B cell (primary cell): Measurements from ENCODE around the gene RPL14. TPM values are rescaled to one million over a fixed set of nuclear protein-coding genes. Genes with fewer than 3 reads are reported as not detected.

Source experiments
- ATAC-seq: fragments of 200-7000 bp; cut with Tn5 transposase; one replicate; pipeline ENCODE4 v1.10.0; 2021; ENCODE audit warnings: low read depth, mild to moderate bottlenecking, moderate number of reproducible peaks, moderate library complexity
- CTCF ChIA-PET: fragments of 350-600 bp; sonication (Branson Sonifier 250); formaldehyde crosslinking; loops from one replicate; lab custom pipeline; 2021; ENCODE audit warnings: antibody characterized with exemption, inconsistent platforms; lab: Charles Lee
- POLR2A ChIA-PET: fragments of 350-600 bp; sonication (Branson Sonifier 250); formaldehyde crosslinking; loops from one replicate; lab custom pipeline; 2021; ENCODE audit warnings: antibody characterized with exemption; lab: Charles Lee
- DNase-seq: peaks from one replicate; pipeline ENCODE4 v3.0.0; 2013
- H2AFZ ChIP-seq: 2 replicates; pipeline ENCODE4 v1.6.1; 2012; ENCODE audit warnings: mild to moderate bottlenecking, low read depth, low read length; ENCODE audit not compliant: insufficient read depth, poor library complexity, severe bottlenecking
- H3K27ac ChIP-seq, 2 donors: 1 replicate in 1 of 2; 2 replicates in 1 of 2; pipeline ENCODE4 v1.5.1; 2012 to 2013; ENCODE audit warnings: low read length in 2 of 2, mild to moderate bottlenecking in 2 of 2, moderate library complexity in 1 of 2
- H3K27me3 ChIP-seq, 4 experiments: fragments of 200-600 bp in 1 of 4; sonication (generic) in 1 of 4; replicated peaks in 1 of 4; 1 replicate in 2 of 4; 2 replicates in 2 of 4; pipeline versions ENCODE4 v1.6.1 to v1.7.0; 2013 to 2016; ENCODE audit warnings: low read length in 3 of 4, mild to moderate bottlenecking in 2 of 4, mixed read lengths in 1 of 4, moderate library complexity in 1 of 4; ENCODE audit not compliant: insufficient read depth in 4 of 4, control insufficient read depth in 3 of 4; ENCODE audit errors: control extremely low read depth in 1 of 4
- H3K36me3 ChIP-seq, 2 experiments: replicated peaks in 1 of 2; 1 replicate in 1 of 2; 2 replicates in 1 of 2; pipeline versions ENCODE4 v1.6.1 to v1.7.1; 2013; ENCODE audit warnings: low read length in 1 of 2; ENCODE audit not compliant: insufficient read depth in 2 of 2, control insufficient read depth in 1 of 2; ENCODE audit errors: control extremely low read depth in 1 of 2, extremely low read depth in 1 of 2
- H3K4me1 ChIP-seq, 2 donors: fragments of 200-600 bp in 1 of 2; sonication (generic) in 1 of 2; 1 replicate in 1 of 2; 2 replicates in 1 of 2; pipeline versions ENCODE4 v1.5.1 to v1.6.1; 2013 to 2017; ENCODE audit warnings: low read length in 2 of 2; ENCODE audit not compliant: control insufficient read depth in 2 of 2, insufficient read depth in 2 of 2
- H3K4me2 ChIP-seq: replicated peaks from 2 replicates; pipeline ENCODE3; 2012; ENCODE audit warnings: mild to moderate bottlenecking, low read depth, low read length; ENCODE audit not compliant: poor library complexity, severe bottlenecking
- H3K4me3 ChIP-seq, 5 experiments: fragments of 200-600 bp in 1 of 5; sonication (generic) in 1 of 5; 1 replicate in 3 of 5; 2 replicates in 2 of 5; pipeline versions ENCODE4 v1.5.1 to v1.7.0; 2011 to 2016; ENCODE audit warnings: low read length in 4 of 5, mild to moderate bottlenecking in 4 of 5, low read depth in 2 of 5, control low read depth in 1 of 5, moderate library complexity in 1 of 5; ENCODE audit not compliant: insufficient read depth in 1 of 5; ENCODE audit errors: control extremely low read depth in 1 of 5, extremely low read depth in 1 of 5
- H3K79me2 ChIP-seq: fragments of 200-600 bp; sonication (generic); one replicate; pipeline ENCODE4 v1.6.0; 2016; ENCODE audit warnings: low read length; ENCODE audit not compliant: control insufficient read depth, insufficient read depth
- H3K9ac ChIP-seq: fragments of 200-600 bp; sonication (generic); 2 replicates; pipeline ENCODE4 v1.6.1; 2017; ENCODE audit warnings: mild to moderate bottlenecking, low read length, moderate library complexity
- H3K9me3 ChIP-seq, 3 donors: one replicate each; pipeline versions ENCODE4 v1.6.1 to v1.7.1; 2013; ENCODE audit warnings: low read length in 2 of 3; ENCODE audit not compliant: control insufficient read depth in 2 of 3, insufficient read depth in 1 of 3; ENCODE audit errors: control extremely low read depth in 1 of 3
- H4K20me1 ChIP-seq: 2 replicates; pipeline ENCODE4 v1.6.0; 2012; ENCODE audit warnings: mild to moderate bottlenecking, low read length; ENCODE audit not compliant: insufficient read depth, control insufficient read depth, poor library complexity, severe bottlenecking
- H3K27ac Mint-ChIP-seq: one replicate; pipeline ENCODE4 v1.8.0; 2021; ENCODE audit warnings: mixed read lengths
- H3K27me3 Mint-ChIP-seq: one replicate; pipeline ENCODE4 v1.8.0; 2021; ENCODE audit warnings: mixed read lengths
- H3K4me1 Mint-ChIP-seq: one replicate; pipeline ENCODE4 v1.8.0; 2021; ENCODE audit warnings: mixed read lengths
- H3K4me3 Mint-ChIP-seq: one replicate; pipeline ENCODE4 v1.8.0; 2021; ENCODE audit warnings: mixed read lengths
- H3K9me3 Mint-ChIP-seq: one replicate; pipeline ENCODE4 v1.8.0; 2022; ENCODE audit warnings: mixed read lengths; ENCODE audit not compliant: insufficient read depth
- CTCF ChIP-seq: fragments of 200-600 bp; IDR thresholded peaks from one replicate; pipeline ENCODE4 v1.8.0; 2022; ENCODE audit warnings: antibody characterized with exemption, mild to moderate bottlenecking
- WGBS: methylation state at CpG from one replicate; pipeline ENCODE4 v1.1.5; 2013; ENCODE audit warnings: missing lambda C conversion rate; ENCODE audit not compliant: insufficient coverage; 5-methylcytosine and 5-hydroxymethylcytosine counted together
- intact Hi-C: fragments of 100-400 bp; cut with micrococcal nuclease; formaldehyde crosslinking; loops from one replicate; pipeline ENCODE4 v1.10.0; 2022
- polyA plus RNA-seq: library from polyadenylated mRNA; depleted of rRNA; stranded (reverse); fragments of >200 nt; gene quantifications from 2 replicates; pipeline ENCODE4 v1.2.3, GENCODE V29; 2012
- total RNA-seq, 2 donors: library from RNA; stranded (reverse); fragments of 120-200 nt in 1 of 2; gene quantifications; 1 replicate in 1 of 2; 2 replicates in 1 of 2; pipeline versions ENCODE4 v1.2.3 to v1.2.4, GENCODE V29; 2013 to 2022

The RPL14 gene
- total and polyA plus RNA-seq, 2 donors (not counting 1 experiment from before 2014, with no cell fraction given) = 413 to 2,452 TPM

GRCh38 chr3:40476478-40477470 is 19.6 kb downstream of the RPL14 start, which contains the start of gene ZNF619:
ZNF619 (plus strand) TSS chr3:40477122; CDS start chr3:40477980, 858 bp downstream.
- WGBS = 8% methylated on average over 39 of the region's 48 CpGs
- H3K4me1 Mint-ChIP-seq = peaks cover 25% of the 10 kb centered on the region
- Histone ChIP-seq H3K36me3 (peaks cover 0 to 21% of the 10 kb centered on the region in 2 experiments), H3K9ac (peak within 1 kb of the TSS; percentile 86), H2AFZ (peak within 1 kb of the TSS; percentile 96), H3K4me3 (peak within 1 kb of the TSS; percentile 64 to 92 (median 82)), H3K27me3 (no peaks in the 10 kb centered on the region), H3K9me3 (no peaks in the 10 kb centered on the region), H4K20me1 (no peaks in the 10 kb centered on the region), H3K4me2 (peak within 1 kb of the TSS; percentile 91), H3K79me2 (peaks cover 16% of the 10 kb centered on the region), H3K27ac (peak within 1 kb of the TSS; percentile 72 to 90), H3K4me1 (peaks cover 13 to 19% of the 10 kb centered on the region in 2 donors)
- peak within 1 kb of the TSS; percentile 92 for H3K27ac Mint-ChIP-seq
- ATAC-seq (peak; percentile 93), DNase-seq (peak; percentile 84)
- ChIA-PET POLR2A (interaction anchor here (1.1 to 1.6 kb wide), 3 partner anchors 19 to 723 kb away, joined by 3 to 6 read pairs (median 4); partner anchors contain the start of genes CTNNB1, RPL14 and ZNF620), CTCF (interaction anchor here (1.2 to 1.6 kb wide), 3 partner anchors 24 to 169 kb away, joined by 4 to 6 read pairs (median 5); partner anchors contain the start of gene ZNF620)
- intact Hi-C loops = loop anchor here (1.0 to 2.0 kb wide), 4 partner anchors 23 to 167 kb away; partner anchors contain the start of genes EIF1B, ZNF620 and ZNF621
- H3K27me3 Mint-ChIP-seq = no peaks in the 10 kb centered on the region
- H3K9me3 Mint-ChIP-seq = no peaks in the 10 kb centered on the region
- TF ChIP-seq CTCF = no peak
- peak within 1 kb of the TSS; percentile 91 for H3K4me3 Mint-ChIP-seq
